T47D (cell line): ENCODE results near the gene FAM13A.

Source experiments
- DNase-seq, 2 experiments: peaks; one replicate each; pipeline versions ENCODE4 v3.0.0 to v3.0.0-alpha.2; 2011 to 2012; ENCODE audit warnings: low read depth in 1 of 2, low spot score in 1 of 2
- JUND ChIP-seq: IDR thresholded peaks from 2 replicates; pipeline ENCODE4 v1.6.1; 2012; ENCODE audit warnings: low read depth
- in situ Hi-C: cut with HindIII; loops from 2 replicates; pipeline ENCODE4 v1.10.0; 2016; ENCODE audit warnings: low sequenced_read_pairs, low pct_unique_long_range_greater_than_20kb

Gene FAM13A

DNA sequence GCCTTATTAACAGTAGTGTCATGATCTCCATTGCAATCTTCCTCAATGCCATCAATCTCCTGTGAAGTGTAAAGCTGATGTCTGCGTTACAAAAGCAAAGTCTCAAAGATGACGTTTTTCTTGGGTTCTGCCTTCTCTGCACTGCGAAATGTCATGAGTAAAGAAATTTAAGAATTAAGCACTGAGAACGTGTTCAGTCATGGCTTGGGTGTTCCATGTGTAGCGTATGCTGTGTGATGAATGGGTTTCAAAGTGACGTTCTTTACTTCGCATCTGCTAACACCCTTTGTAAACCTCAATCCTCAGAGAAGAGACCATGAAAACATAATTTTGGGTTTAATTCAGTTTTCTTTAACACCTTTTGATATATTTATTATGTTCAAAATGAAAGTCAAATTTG lies 360.4 kb downstream of the FAM13A start:
- TF ChIP-seq JUND, result no peak
- DNase-seq, result no peak
- in situ Hi-C loops, result no loop called here

DNA sequence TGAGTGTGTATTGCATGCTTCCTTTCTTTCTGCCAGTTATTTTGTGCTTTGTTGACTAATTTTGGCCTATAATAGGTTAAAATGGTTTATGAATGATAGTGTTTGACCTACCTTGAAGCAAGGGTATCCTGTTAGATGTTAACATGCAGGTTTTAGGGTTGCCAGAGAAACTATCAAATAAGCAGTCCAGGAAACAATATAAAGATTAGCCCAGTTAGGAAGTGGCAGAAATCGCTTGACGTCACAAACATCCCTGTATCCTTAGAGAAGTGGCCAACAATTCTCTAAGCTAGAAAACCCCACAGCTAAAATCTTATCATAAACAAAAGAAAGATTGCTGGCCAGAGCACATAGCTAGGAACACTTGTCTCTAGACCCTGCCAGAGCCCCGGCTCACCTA lies 363.2 kb downstream of the FAM13A start:
- in situ Hi-C loops, result no loop called here
- no peak for TF ChIP-seq JUND
- no peak for DNase-seq

DNA sequence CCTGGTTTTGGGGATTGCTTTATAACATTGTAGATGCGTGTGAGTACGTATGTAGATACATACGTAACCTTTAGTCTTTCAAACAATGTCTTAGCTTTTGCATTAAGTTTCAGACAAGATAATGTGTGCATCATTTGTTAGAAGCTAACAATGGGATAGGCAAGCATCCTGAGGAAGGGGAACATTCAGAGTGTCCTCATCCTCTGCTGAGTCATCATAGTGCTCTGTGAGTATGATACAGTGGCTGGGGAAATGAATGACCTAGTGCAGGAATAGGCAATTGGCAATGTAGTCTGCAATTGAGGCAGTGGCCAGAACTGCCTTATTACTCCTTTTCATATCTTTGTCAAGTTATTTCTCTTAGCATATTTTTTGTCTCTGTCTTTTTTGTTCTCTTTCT lies 366.6 kb downstream of the FAM13A start:
- no peak for TF ChIP-seq JUND
- no peak for DNase-seq
- in situ Hi-C loops, result no loop called here

DNA sequence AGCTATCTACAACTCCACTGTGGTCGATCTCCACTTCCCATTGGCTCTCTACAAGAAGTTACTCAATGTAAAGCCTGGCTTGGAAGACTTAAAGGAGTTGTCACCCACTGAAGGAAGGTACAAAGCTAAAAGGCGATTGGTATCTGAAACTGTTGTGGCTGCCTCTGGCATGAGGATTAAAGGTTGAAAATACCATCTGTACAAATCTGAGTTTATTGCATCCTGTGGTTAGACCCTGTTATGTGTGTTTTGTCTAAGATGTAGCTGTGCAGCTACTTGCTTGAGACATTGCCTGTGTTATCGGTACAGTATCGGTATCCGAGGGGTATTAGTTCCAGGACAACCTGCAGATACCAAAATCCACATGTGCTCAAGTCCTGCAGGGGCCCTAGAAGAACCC lies 375.8 kb downstream of the FAM13A start:
- TF ChIP-seq JUND, result no peak
- in situ Hi-C loops, result no loop called here

More for the DNA sequence above, 375.8 kb downstream of the FAM13A start:
- DNase-seq, result no peak
